Measurements from ENCODE around the gene SLC49A4. TPM values are rescaled to one million over a fixed set of nuclear protein-coding genes. Genes with fewer than 3 reads are reported as not detected.

SLC49A4 gene
- total RNA-seq, 1 experiment from 2014 or later, result 11.3 TPM

- no peaks in the 10 kb centered on the region for H4K20me1 ChIP-seq (ENCODE audit: insufficient read depth)
- ChIA-PET CTCF (no interaction called here), POLR2A (no interaction called here), RAD21 (ENCODE audit: low non-redundant PET in 1 of 2, low total read pairs in 2 of 2, uncharacterized antibody in 2 of 2, unreplicated experiment in 2 of 2) (interaction anchor here in 1 of 2 experiments (0.6 kb wide), 1 partner anchor 268 kb away, joined by 3 read pairs; the partner anchor contains the start of gene SEMA5B)
- H3K27ac ChIP-seq (ENCODE audit: low read depth, low read length), result no peak overlapping the region
- no peaks in the 10 kb centered on the region for H3K79me2 ChIP-seq (ENCODE audit: insufficient read depth, low read length)
- no TSS peak for BruUV-seq (replicated peaks)
- H3K27me3 ChIP-seq (ENCODE audit: insufficient read depth, low read length), result no peaks in the 10 kb centered on the region
- DNase-seq (ENCODE audit: low read depth, low spot score) (no peak), ATAC-seq (no peak)
- intact Hi-C loops (cut with micrococcal nuclease), result no loop called here
- TF ChIP-seq ATF3 (IDR thresholded peaks at IDR 0.05) (no peak), EGR1 (IDR thresholded peaks at IDR 0.05; ENCODE audit: low read depth) (no peak), SRF (IDR thresholded peaks at IDR 0.05; ENCODE audit: low read depth) (no peak), REST (IDR thresholded peaks at IDR 0.05; ENCODE audit: low read depth) (no peak), YY1 (IDR thresholded peaks at IDR 0.05; ENCODE audit: extremely low read depth, insufficient replicate concordance, low read depth, low read length) (no peak), CBX3 (IDR thresholded peaks at IDR 0.05; ENCODE audit: low read depth) (no peak), TCF7L2 (IDR thresholded peaks at IDR 0.05; ENCODE audit: borderline replicate concordance, extremely low read depth, insufficient read depth, insufficient read length) (no peak), RAD21 (IDR thresholded peaks at IDR 0.05; ENCODE audit: low read depth) (no peak), FOSL1 (IDR thresholded peaks at IDR 0.05; ENCODE audit: low read depth) (no peak), POLR2A (IDR thresholded peaks at IDR 0.05; ENCODE audit: borderline replicate concordance, extremely low read depth, insufficient read depth, insufficient read length) (no peak), EZH2phosphoT487 (IDR thresholded peaks at IDR 0.05; ENCODE audit: borderline replicate concordance) (no peak), CEBPB (IDR thresholded peaks at IDR 0.05; ENCODE audit: low read depth) (no peak), JUND (IDR thresholded peaks at IDR 0.05) (no peak), ELF1 (IDR thresholded peaks at IDR 0.05; ENCODE audit: borderline replicate concordance, low read depth) (no peak), ZBTB33 (IDR thresholded peaks at IDR 0.05; ENCODE audit: extremely low read depth, insufficient replicate concordance, low read length) (no peak), MAX (IDR thresholded peaks at IDR 0.05) (no peak), ZFX (IDR thresholded peaks at IDR 0.05) (no peak), EZH2 (IDR thresholded peaks at IDR 0.05) (no peak), SP1 (IDR thresholded peaks at IDR 0.05; ENCODE audit: low read depth) (no peak)
- H3K36me3 ChIP-seq (ENCODE audit: control insufficient read depth in 1 of 2, insufficient read depth in 2 of 2, low read length in 2 of 2), result no peaks in the 10 kb centered on the region
- no peaks in the 10 kb centered on the region for H3K9me2 ChIP-seq (ENCODE audit: insufficient read depth)
- H3K9ac ChIP-seq (ENCODE audit: low read length), result no peak overlapping the region
- no peak overlapping the region for H2AFZ ChIP-seq (ENCODE audit: low read depth, low read length, poor library complexity, severe bottlenecking)
- peaks cover 11 to 16% of the 10 kb centered on the region in 2 experiments; a peak in 3 of 4 replicates for H3K4me1 ChIP-seq (ENCODE audit: control insufficient read depth in 1 of 2, insufficient read depth in 2 of 2, low read length in 2 of 2)
- no peak overlapping the region for H3K4me2 ChIP-seq (ENCODE audit: low read length)
- no peak overlapping the region for H3K4me3 ChIP-seq (replicated peaks in 1 of 2; ENCODE audit: low read depth in 1 of 2, low read length in 2 of 2)
- H3K9me3 ChIP-seq (ENCODE audit: control insufficient read depth in 1 of 2, insufficient read depth in 1 of 2, low read depth in 1 of 2, low read length in 2 of 2), result no peaks in the 10 kb centered on the region
Observed at GRCh38 chr3:122758877-122759560, 35.9 kb upstream of the SLC49A4 start.
